GM12873 (cell line): ENCODE measurements around the gene PRR19.

Experiments
- CTCF ChIP-seq: IDR thresholded peaks from 2 replicates; pipeline ENCODE4 v1.5.1; 2012; ENCODE audit warnings: low read depth, mild to moderate bottlenecking, moderate library complexity, low read length, control low read depth; ENCODE audit not compliant: insufficient read depth; ENCODE audit errors: missing control alignments

PRR19 gene, protein sequence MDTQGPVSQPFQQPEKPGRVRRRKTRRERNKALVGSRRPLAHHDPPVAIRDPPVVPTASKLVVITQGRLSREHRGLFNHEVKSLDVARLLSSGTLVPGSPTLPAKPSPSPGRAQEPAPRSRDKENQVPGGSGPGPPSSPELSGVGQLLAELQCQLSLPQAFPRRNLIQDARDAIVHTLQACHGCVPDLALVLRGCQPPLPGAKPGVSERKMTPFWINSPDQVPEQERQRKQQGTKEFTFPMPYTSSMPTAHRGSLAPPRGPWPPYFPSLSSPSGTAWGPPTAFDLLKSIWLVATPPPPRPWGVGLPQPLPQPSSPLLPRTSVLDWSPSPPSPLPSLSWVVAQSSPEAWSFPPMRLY

DNA sequence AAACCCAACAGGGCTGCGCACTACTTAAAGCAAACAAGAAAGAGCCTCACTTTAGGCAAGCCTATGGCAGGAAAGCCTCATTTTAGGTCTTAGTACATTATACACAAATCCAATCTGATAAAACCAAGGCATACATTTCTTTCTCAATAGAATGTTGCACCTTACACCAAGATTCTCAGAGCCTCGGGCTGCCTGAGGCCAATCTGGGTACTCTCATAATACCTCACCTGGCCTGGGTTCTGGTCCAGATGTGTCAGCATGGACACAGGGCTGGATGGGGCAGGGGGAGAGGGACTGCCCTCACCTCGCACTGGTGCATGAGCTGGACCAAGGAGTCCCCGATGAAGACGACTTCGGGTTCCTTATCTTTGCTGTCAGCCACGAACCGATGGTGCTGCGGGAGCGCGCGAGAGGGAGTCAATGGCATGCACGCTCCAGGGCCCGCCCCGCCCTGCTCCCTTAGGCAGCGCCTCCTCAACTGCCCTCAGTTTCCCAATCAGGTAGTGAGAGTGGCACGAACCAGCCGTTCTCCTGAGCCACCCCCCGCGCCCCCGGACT lies at the start of gene PRR19:
PRR19 (plus strand) TSS at position 487 of the 558 bp plus-strand sequence. CDS start 7,453 bp downstream, outside the sequence.
- no peak for TF ChIP-seq CTCF

DNA sequence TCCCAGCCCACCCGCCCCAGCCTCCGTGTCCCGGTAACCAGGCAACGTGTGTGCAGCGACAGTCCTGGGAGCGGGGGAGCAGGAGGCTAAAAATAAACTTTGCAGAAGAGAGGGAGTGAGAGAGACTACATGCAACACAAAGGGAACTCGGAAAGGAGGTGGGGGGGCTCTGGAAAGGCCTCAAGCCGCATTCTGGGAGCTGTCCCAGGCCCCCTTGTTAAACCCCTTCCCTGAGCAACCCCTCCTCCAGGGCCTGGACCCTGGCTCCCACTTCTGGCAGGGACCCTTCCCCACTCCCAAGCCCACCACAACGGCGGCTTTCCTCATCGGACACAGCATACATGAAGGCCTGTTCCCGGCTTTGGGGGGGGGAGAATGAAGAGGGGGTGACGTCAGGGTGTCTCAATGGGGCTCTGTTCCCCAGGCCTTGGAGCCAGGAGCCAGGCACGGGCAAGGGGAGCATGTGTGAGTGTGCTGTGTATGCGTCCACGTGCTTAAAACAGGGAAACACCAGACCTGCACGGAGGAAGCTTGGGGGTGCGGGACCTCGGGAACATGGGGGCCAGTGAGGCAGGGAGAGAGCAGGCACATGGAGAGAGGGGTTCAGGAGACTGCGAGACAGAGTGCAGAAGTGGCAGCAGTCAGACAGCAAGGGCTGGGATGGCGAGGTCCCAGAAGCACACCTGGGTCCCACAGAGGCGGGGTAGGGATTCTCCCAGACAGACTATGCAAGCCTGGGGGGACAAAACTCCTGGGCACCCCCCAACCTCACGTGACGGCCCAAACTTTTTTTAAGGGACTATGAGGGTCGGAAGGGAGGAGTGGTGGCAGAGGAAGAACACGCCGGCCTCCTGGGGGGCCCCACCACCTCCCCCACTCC lies 49.3 kb upstream of the PRR19 start:
- no peak for TF ChIP-seq CTCF

DNA sequence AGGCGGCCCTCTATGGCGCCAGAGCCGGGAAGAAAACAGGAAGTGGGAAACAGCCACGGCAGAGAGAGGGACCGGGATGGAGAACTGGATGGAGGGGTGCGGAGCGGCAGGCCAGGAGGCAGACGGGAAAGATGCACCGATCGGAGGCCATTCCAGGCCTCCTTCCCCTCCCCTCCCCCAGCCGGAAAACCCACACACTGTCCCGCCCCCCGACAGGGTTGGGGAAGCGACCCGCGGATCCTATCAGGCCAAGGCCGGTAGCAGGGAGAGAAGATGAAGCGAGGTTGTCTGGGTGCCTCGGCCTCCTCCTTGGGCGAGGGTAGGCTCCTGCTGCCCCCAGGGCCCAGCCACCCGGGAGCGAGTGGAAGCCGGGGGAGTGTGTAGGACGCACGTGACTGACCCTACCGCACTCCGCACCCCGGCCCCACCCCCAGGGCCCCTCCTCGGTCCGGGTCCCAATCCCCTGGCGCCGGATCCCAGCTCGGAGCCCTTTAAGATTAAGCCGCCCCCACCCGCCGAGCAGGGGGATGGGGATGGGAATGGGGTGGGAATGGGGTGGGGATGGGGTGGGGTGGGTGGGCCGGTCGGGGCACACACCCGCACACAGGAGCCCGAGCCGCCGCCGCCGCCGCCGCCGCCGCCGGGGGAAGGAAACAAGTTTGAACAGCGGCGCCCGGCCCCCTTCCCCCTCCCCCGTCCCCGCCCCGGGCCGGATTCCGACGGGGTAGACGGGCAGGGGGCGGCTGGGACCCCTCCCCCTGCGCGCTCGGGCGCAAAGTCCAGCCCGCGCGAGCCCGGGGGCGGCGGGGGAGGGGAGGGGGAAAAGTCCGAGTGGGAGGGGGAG lies 48.5 kb upstream of the PRR19 start:
- TF ChIP-seq CTCF, result no peak

DNA sequence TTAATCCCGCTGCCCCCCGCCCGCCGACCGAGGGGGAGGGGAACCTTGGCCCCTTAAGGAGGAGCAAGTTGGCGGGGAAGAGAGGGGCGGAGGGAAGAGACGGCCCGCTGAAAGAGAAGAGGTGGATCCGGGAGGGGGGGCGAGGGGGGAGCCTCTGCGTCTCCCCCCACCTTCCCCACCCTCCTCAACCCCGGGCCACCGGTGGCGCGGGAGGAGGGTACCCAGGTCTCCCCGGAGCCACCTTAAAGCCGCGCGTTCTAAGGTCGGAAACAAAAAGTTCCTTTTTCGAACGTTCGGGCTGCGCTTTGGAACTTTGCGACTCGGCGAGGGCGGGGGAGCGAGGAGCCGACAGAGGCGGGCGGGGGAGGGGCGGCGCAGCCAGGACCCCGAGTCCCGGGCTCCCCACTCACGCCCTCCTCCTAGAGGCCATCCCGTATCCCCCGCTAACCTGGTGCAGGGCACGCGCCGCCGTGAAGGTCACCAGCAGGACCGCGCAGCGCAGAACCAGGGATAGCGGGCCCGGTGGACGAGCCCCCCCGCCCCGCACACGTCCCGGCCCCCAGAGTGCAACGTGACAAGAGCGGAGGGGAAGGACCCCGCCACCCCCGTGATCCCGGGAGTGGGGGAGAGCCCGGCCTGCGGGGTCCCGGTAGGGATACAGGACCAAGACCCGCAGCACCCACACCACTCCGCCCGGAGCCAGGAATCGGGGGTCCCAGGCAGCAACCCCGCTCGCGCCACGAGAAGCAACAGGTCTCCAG lies 47.7 kb upstream of the PRR19 start:
- TF ChIP-seq CTCF, result no peak

- TF ChIP-seq CTCF, result no peak
Measured at GRCh38 chr19:42254850-42255765, 46.8 kb upstream of the PRR19 start, which contains the start of gene ERF. Gene ERF, minus strand, starts transcription at chr19:42255128. Its CDS starts 129 bp downstream, at chr19:42254999.
